Hippocampal formation (tissue), 2 donors: ENCODE measurements around the gene AP1M2.
"Not testable (repeated sequence)": the region's sequence is repeated elsewhere in the genome, so short reads cannot be mapped to it uniquely, and the experiment has no call there.

Source experiments
- DNase-seq, 2 donors: peaks; one replicate each; lab custom pipeline; 2025; lab: John Stamatoyannopoulos, UW

AP1M2 gene

DNA sequence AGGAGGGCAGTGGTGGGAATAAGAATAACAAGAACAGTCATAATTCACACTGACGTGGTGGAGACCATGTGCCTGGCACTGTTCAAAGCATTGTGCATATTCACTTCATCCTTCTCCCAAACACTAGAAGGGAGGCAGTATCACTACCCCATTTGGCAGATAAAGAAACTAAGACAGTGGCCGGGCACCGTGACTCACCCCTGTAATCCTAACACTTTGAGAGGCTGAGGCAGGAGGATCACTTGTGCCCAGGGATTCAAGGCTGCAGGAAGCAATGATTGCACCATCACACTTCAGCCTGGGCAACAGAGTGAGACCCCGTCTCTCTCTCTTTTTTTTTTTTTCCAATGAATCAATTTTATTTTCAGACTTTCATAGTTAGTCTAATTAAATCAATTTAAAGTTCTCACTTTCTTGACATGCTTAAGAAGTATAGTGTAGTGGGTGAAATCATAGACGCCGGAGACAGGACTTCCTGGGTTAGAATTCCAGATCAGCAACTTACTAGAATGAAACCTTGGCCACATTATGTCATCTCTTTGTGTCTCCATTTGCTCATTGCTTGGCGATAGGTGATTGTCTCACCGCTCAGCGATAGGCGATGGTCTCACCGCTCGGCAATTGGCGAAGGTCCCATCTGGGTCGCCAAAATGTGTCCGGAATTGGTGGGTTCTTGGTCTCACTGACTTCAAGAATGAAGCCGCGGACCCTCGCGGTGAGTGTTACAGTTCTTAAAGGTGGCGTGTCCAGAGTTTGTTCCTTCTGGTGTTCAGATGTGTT lies 48.7 kb downstream of the AP1M2 start:
- no peak for DNase-seq

DNA sequence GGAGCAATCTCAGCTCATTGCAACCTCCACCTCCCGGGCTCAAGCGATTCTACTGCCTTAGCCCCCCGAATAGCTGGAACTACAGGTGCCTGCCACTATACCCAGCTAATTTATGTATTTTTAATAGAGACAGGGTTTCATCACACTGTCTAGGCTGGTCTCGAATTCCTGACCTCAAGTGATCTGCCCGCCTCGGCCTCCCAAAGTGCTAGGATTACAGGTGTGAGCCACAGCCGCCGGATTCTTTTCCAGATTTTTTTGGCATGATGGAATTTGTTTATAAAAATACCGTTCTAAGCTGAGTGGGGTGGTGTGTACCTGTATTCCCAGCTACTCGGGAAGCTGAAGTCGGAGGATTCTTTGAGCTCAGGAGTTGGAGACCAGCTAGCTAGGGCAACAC lies 49.4 kb downstream of the AP1M2 start:
- DNase-seq, result no peak

GRCh38 chr19:10535613-10536012 lies 51.5 kb downstream of the AP1M2 start:
- DNase-seq, result no peak

GRCh38 chr19:10533646-10534386 lies 53.3 kb downstream of the AP1M2 start:
- DNase-seq, result no peak

DNA sequence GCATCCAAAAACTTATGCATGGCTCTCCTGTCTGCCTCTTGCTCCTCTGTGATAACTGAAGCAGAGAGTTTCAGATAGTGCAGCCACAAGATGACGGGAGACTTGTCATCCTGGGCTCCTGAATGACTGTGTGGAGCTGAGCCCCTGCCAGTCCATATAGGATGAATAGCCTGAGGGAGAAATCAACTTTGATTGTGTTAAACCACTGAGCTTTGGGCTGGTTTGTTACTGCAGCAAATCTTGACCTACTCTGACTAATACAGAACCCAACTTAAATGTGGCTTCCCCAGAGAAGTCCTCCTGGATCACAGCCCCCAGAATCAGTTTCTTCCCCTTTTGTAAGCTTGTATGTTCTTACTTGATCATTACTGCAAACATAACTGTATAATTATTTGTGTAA lies 54.7 kb downstream of the AP1M2 start:
- no peak for DNase-seq

DNA sequence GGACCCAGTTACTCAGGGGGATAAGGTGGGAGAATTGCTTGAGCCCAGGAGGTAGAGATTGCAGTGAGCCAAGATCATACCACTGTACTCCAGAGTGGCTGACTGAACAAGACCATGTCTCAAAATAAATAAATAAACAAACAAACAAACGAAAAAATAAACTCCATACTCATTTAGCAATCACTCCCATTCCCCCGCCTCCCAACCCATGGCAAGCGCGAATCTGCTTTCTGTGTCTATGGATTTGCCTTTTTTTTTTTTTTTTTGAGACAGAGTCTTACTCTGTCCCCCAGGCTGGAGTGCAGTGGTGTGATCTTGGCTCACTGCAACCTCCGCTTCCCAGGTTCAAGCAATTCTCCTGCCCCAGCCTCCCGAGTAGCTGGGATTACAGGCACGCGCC lies 60.2 kb downstream of the AP1M2 start:
- DNase-seq, result not testable (repeated sequence)

GRCh38 chr19:10525636-10526035 lies 61.5 kb downstream of the AP1M2 start:
- DNase-seq, result no peak

- DNase-seq, result no peak
These were observed 63.9 kb downstream of the AP1M2 start for GRCh38 chr19:10523135-10523636.
